ENCODE data around the gene PPP1R15B. TPM values are rescaled to one million over a fixed set of nuclear protein-coding genes. Genes with fewer than 3 reads are reported as not detected.

PPP1R15B gene
- total RNA-seq, 1 experiment from 2014 or later = 69.3 TPM

- ATAC-seq = no peak
- H3K79me2 ChIP-seq (ENCODE audit: insufficient read depth, low read length) = no peaks in the 10 kb centered on the region
- no peak overlapping the region for H3K9ac ChIP-seq (ENCODE audit: low read length)
- H3K9me2 ChIP-seq (ENCODE audit: insufficient read depth) = no peaks in the 10 kb centered on the region
- H3K9me3 ChIP-seq (ENCODE audit: control insufficient read depth in 1 of 2, insufficient read depth in 1 of 2, low read depth in 1 of 2, low read length in 2 of 2) = no peaks in the 10 kb centered on the region
- no peak for DNase-seq (ENCODE audit: low read depth, low spot score)
- ChIA-PET CTCF (interaction anchor here (1.3 to 1.5 kb wide), 3 partner anchors 19 to 53 kb away, joined by 3 to 4 read pairs (median 3); no protein-coding TSS in a partner anchor), RAD21 (ENCODE audit: low non-redundant PET in 1 of 2, low total read pairs in 2 of 2, uncharacterized antibody in 2 of 2, unreplicated experiment in 2 of 2) (no interaction called here), POLR2A (interaction anchor here (0.5 kb wide), 1 partner anchor 598 kb away, joined by 4 read pairs; no protein-coding TSS in a partner anchor)
- peak overlapping the region; percentile 47; the same call in 1 of the 2 replicates for H3K4me2 ChIP-seq (ENCODE audit: low read length)
- peaks cover 17 to 45% of the 10 kb centered on the region in 2 experiments for H3K4me1 ChIP-seq (ENCODE audit: control insufficient read depth in 1 of 2, insufficient read depth in 2 of 2, low read length in 2 of 2)
- no peak overlapping the region for H3K4me3 ChIP-seq (replicated peaks in 1 of 2; ENCODE audit: low read depth in 1 of 2, low read length in 2 of 2)
- intact Hi-C loops (cut with micrococcal nuclease) = loop anchor here (5.0 kb wide), 1 partner anchor 358 kb away; no protein-coding TSS in a partner anchor
- BruUV-seq (replicated peaks) = TSS peak; percentile 31
- no peaks in the 10 kb centered on the region for H3K36me3 ChIP-seq (ENCODE audit: control insufficient read depth in 1 of 2, insufficient read depth in 2 of 2, low read length in 2 of 2)
- TF ChIP-seq ZBTB33 (IDR thresholded peaks at IDR 0.05; ENCODE audit: extremely low read depth, insufficient replicate concordance, low read length) = no peak
- no peak for TF ChIP-seq MAX (IDR thresholded peaks at IDR 0.05)
- no peak for TF ChIP-seq POLR2A (IDR thresholded peaks at IDR 0.05; ENCODE audit: borderline replicate concordance, extremely low read depth, insufficient read depth, insufficient read length)
- TF ChIP-seq CEBPB (IDR thresholded peaks at IDR 0.05; ENCODE audit: low read depth) = no peak
- no peak for TF ChIP-seq SIN3A (IDR thresholded peaks at IDR 0.05; ENCODE audit: low read depth)
- no peak for TF ChIP-seq CTCF (IDR thresholded peaks at IDR 0.05 in 2 of 3, conservative IDR thresholded peaks at IDR 0.05 in 1 of 3; ENCODE audit: borderline replicate concordance in 1 of 3, insufficient read depth in 1 of 3, low read depth in 2 of 3, low read length in 2 of 3)
- no peak for TF ChIP-seq SRF (IDR thresholded peaks at IDR 0.05; ENCODE audit: low read depth)
- TF ChIP-seq FOSL1 (IDR thresholded peaks at IDR 0.05; ENCODE audit: low read depth) = no peak
- no peak for TF ChIP-seq JUND (IDR thresholded peaks at IDR 0.05)
- no peak for TF ChIP-seq CBX3 (IDR thresholded peaks at IDR 0.05; ENCODE audit: low read depth)
- no peak for TF ChIP-seq EZH2 (IDR thresholded peaks at IDR 0.05)
- TF ChIP-seq EGR1 (IDR thresholded peaks at IDR 0.05; ENCODE audit: low read depth) = no peak
- TF ChIP-seq POLR2AphosphoS5 (IDR thresholded peaks at IDR 0.05; ENCODE audit: low read depth, low read length) = no peak
- TF ChIP-seq REST (IDR thresholded peaks at IDR 0.05; ENCODE audit: low read depth) = no peak
- no peak for TF ChIP-seq ZNF274 (IDR thresholded peaks at IDR 0.05; ENCODE audit: low read depth, low read length)
- no peak for TF ChIP-seq ELF1 (IDR thresholded peaks at IDR 0.05; ENCODE audit: borderline replicate concordance, low read depth)
- no peak for TF ChIP-seq ATF3 (IDR thresholded peaks at IDR 0.05)
- TF ChIP-seq SP1 (IDR thresholded peaks at IDR 0.05; ENCODE audit: low read depth) = no peak
- TF ChIP-seq EZH2phosphoT487 (IDR thresholded peaks at IDR 0.05; ENCODE audit: borderline replicate concordance) = no peak
- TF ChIP-seq ZFX (IDR thresholded peaks at IDR 0.05) = no peak
- no peak overlapping the region for H2AFZ ChIP-seq (ENCODE audit: low read depth, low read length, poor library complexity, severe bottlenecking)
- H4K20me1 ChIP-seq (ENCODE audit: insufficient read depth) = no peaks in the 10 kb centered on the region
- no peaks in the 10 kb centered on the region for H3K27me3 ChIP-seq (ENCODE audit: insufficient read depth, low read length)
- H3K27ac ChIP-seq (ENCODE audit: low read depth, low read length) = no peak overlapping the region
Observed at GRCh38 chr1:204449678-204450280, 38.2 kb upstream of the PPP1R15B start.

Measured in HCT116 (cell line).